ENCODE data around the gene OCEL1. TPM values are rescaled to one million over a fixed set of nuclear protein-coding genes. Genes with fewer than 3 reads are reported as not detected.

The OCEL1 gene
- total and polyA plus RNA-seq, 2 of the 13 experiments (the other 11 are each of a cell fraction or from before 2014, with no cell fraction given), result 10.6 to 17.2 TPM

GRCh38 chr19:17215127-17215971 lies 10.7 kb upstream of the OCEL1 start, which contains the start of gene USE1 (continued):
- TF ChIP-seq ZNF616 (CRISPR knock-in tag; IDR thresholded peaks at IDR 0.05; ENCODE audit: low read depth) (0 out of 2 replicates have a peak, but pooled peaks have one; percentile 25), POLR2AphosphoS2 (IDR thresholded peaks at IDR 0.05; ENCODE audit: low read depth, low read length) (no peak), ZNF598 (CRISPR knock-in tag; IDR thresholded peaks at IDR 0.05; ENCODE audit: borderline replicate concordance) (no peak), ZNF280B (CRISPR knock-in tag; IDR thresholded peaks at IDR 0.05; ENCODE audit: borderline replicate concordance) (peak; percentile 89; the same call in 1 of the 2 replicates), ADNP (CRISPR knock-in tag; IDR thresholded peaks at IDR 0.05) (no peak), ZNF543 (CRISPR knock-in tag; IDR thresholded peaks at IDR 0.05) (0 out of 2 replicates have a peak, but pooled peaks have one; percentile 50), GPBP1L1 (CRISPR knock-in tag; IDR thresholded peaks at IDR 0.05) (no peak), SMYD3 (CRISPR knock-in tag; IDR thresholded peaks at IDR 0.05) (no peak), ZNF264 (CRISPR knock-in tag; IDR thresholded peaks at IDR 0.05) (peak; percentile 76), CCDC6 (CRISPR knock-in tag; IDR thresholded peaks at IDR 0.05) (peak; percentile 66; the same call in 1 of the 2 replicates), NR3C1 (CRISPR knock-in tag; IDR thresholded peaks at IDR 0.05) (no peak), ZNF749 (CRISPR knock-in tag; IDR thresholded peaks at IDR 0.05; ENCODE audit: borderline replicate concordance) (peak; percentile 50; the same call in 1 of the 2 replicates), ZNF281 (CRISPR knock-in tag; IDR thresholded peaks at IDR 0.05; ENCODE audit: borderline replicate concordance) (peak; percentile 83), ZBTB25 (CRISPR knock-in tag; IDR thresholded peaks at IDR 0.05) (peak; percentile 28; the same call in 1 of the 2 replicates), ZFP36L2 (CRISPR knock-in tag; IDR thresholded peaks at IDR 0.05) (no peak), ZNF234 (CRISPR knock-in tag; conservative IDR thresholded peaks at IDR 0.05) (no peak), PAX8 (CRISPR knock-in tag; IDR thresholded peaks at IDR 0.05; ENCODE audit: borderline replicate concordance) (no peak), KDM6A (CRISPR knock-in tag; IDR thresholded peaks at IDR 0.05; ENCODE audit: low read depth) (no peak), ZSCAN12 (CRISPR knock-in tag; IDR thresholded peaks at IDR 0.05) (no peak), NCOA2 (CRISPR knock-in tag; IDR thresholded peaks at IDR 0.05) (no peak), TRIM24 (CRISPR knock-in tag; IDR thresholded peaks at IDR 0.05) (no peak)

Data from HepG2 (cell line).